Measurements from ENCODE around the gene CKAP4.

Gene CKAP4, protein sequence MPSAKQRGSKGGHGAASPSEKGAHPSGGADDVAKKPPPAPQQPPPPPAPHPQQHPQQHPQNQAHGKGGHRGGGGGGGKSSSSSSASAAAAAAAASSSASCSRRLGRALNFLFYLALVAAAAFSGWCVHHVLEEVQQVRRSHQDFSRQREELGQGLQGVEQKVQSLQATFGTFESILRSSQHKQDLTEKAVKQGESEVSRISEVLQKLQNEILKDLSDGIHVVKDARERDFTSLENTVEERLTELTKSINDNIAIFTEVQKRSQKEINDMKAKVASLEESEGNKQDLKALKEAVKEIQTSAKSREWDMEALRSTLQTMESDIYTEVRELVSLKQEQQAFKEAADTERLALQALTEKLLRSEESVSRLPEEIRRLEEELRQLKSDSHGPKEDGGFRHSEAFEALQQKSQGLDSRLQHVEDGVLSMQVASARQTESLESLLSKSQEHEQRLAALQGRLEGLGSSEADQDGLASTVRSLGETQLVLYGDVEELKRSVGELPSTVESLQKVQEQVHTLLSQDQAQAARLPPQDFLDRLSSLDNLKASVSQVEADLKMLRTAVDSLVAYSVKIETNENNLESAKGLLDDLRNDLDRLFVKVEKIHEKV

DNA sequence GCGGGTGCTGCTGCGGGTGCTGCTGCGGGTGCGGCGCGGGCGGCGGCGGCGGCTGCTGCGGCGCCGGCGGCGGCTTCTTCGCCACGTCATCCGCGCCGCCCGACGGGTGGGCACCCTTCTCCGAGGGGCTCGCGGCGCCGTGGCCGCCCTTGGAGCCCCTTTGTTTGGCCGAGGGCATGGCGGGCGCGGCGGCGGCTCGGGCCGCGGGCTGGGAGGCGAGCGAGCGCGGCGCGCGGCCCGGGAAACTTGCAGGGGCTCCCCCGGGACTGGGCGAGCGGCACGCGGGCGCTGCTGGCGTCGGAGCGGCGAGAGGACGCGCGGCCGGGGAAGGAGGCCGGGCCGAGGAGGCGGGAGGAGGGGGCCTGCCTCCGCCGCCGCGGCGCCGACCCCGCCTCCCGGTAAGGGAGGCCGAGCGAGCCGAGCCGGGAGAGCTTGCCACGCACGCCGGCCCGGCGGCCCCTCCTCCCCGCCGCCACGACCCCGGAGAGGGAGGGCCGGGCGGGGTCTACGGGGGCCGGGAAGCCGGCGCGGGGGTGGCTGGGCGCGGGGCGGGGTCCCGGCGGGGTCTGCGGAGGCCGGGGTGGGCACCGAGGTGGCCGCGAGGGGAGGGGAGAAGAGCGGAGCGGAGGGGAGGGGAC is at the start of gene CKAP4:
TSS of gene CKAP4 (minus strand) at position 347 of the 638 bp plus-strand sequence. CDS start at position 178, 169 bp downstream.
- peak within 1 kb of the TSS; percentile 88 for H3K4me3 ChIP-seq (ENCODE audit: low read depth, low read length)
- TF ChIP-seq, protein P1, sequence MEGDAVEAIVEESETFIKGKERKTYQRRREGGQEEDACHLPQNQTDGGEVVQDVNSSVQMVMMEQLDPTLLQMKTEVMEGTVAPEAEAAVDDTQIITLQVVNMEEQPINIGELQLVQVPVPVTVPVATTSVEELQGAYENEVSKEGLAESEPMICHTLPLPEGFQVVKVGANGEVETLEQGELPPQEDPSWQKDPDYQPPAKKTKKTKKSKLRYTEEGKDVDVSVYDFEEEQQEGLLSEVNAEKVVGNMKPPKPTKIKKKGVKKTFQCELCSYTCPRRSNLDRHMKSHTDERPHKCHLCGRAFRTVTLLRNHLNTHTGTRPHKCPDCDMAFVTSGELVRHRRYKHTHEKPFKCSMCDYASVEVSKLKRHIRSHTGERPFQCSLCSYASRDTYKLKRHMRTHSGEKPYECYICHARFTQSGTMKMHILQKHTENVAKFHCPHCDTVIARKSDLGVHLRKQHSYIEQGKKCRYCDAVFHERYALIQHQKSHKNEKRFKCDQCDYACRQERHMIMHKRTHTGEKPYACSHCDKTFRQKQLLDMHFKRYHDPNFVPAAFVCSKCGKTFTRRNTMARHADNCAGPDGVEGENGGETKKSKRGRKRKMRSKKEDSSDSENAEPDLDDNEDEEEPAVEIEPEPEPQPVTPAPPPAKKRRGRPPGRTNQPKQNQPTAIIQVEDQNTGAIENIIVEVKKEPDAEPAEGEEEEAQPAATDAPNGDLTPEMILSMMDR (IDR thresholded peaks at IDR 0.05; ENCODE audit: insufficient read depth, low read depth, low read length, missing control alignments), result no peak
- DNase-seq (ENCODE audit: low read depth), result peak; percentile 85

DNA sequence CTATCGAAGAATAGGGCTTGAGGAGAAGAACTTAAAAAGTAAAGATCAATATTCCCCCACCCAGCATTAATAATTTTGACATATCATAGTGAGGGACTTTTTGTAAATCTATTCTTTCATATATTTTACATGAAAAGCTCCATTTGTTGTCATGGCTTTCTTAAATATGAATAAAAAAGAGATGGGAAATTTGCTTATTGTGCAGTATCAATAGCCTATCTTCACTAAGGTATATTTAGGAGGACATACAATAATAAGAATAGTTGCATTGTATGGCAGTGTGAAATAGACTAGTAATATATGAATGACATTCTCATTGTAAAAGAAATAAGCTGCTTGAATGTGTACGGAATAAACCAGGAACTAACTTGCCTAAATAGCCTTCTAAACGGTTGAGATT is 49.3 kb upstream of the CKAP4 start:
- DNase-seq (ENCODE audit: low read depth), result no peak
- H3K4me3 ChIP-seq (ENCODE audit: low read depth, low read length), result no peak overlapping the region
- TF ChIP-seq, protein P1 (IDR thresholded peaks at IDR 0.05; ENCODE audit: insufficient read depth, low read depth, low read length, missing control alignments), result no peak

DNA sequence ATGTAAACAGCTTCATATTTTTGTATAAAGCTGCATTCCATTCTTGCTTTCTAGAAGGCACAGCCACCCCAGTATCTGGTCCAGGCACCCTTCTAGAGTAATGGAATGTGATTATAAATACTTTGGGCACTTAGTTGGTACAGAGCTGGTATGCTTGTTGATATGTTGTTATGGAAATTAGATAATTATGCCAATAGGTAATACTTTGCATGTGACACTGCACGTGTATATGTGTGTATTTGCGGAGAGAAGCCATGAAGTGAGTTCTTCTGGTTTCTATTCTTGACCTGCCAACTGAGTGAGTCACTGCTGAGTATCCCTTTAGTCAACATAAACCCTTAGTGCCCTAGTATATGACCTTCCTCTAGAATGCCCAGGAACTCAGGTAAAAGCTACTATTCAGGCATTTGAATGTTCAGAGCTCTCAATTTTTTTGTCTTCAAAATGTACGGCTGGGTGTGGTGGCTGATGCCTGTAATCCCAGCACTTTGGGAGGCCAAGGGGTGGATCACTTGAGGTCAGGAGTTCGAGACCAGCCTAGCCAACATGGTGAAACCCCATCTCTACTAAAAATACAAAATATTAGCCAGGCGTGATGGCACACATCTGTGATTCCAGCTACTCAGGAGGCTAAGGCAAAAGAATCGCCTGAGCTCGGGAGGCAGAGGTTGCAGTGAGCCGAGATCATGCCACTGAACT is 48.5 kb upstream of the CKAP4 start:
- no peak for DNase-seq (ENCODE audit: low read depth)
- no peak overlapping the region for H3K4me3 ChIP-seq (ENCODE audit: low read depth, low read length)
- TF ChIP-seq, protein P1 (IDR thresholded peaks at IDR 0.05; ENCODE audit: insufficient read depth, low read depth, low read length, missing control alignments), result no peak

DNA sequence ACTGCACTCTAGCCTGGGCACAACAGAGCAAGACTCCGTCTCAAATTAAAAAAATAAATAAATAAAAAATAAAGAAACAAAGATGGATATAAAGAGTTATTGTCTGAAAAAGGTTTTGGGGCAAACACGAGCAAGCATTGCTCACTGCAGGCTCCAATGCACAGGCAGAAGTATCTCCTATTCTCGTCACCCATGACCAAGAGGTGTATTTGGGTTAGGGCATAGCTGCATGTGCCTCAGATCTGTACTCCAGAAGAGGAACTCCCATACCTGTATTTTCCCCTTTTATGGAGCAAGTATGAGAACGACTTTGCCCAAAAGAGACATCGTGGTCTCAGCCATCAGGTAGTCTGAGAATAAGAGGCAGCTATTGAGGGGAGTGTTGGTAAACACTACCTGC is 44.5 kb upstream of the CKAP4 start:
- DNase-seq (ENCODE audit: low read depth), result no peak
- TF ChIP-seq, protein P1 (IDR thresholded peaks at IDR 0.05; ENCODE audit: insufficient read depth, low read depth, low read length, missing control alignments), result no peak
- no peak overlapping the region for H3K4me3 ChIP-seq (ENCODE audit: low read depth, low read length)

DNA sequence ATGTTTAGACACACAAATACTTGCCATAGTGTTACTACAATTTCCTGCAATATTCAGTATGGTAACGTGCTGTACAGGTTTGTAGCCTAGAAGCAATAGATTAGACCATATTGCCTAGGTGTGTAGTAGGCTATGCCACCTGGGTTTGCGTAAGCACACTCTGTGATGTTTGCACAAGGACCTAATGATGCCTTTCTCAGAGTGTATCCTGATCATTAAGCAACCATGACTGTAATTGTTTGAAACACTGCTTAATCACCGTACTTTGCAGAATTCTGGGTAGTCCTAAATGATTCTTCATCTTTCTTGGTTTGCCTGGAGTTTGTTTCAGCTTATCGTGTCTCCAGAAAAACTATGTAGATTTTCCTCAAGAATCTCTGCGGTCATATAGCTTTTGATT is 43.5 kb upstream of the CKAP4 start:
- no peak overlapping the region for H3K4me3 ChIP-seq (ENCODE audit: low read depth, low read length)
- DNase-seq (ENCODE audit: low read depth), result no peak
- TF ChIP-seq, protein P1 (IDR thresholded peaks at IDR 0.05; ENCODE audit: insufficient read depth, low read depth, low read length, missing control alignments), result no peak

DNA sequence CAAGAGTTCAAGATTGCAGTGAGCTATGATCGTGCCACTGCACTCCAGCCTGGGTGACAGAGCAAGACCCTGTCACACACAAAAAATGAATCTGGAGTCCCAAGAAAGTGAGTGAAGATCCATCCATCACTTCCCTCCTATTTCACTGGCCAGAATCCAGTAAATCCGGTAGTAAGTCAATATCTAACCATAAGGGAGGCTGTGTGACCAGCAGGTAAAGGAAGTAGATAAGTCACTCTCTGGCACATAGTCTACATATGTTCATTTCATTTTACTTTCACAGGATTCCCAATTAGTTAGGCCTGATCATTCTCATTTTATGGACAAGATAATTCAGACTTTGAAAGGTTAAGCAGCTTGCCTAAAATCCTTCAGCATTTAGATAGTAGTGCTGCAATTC is 42.8 kb upstream of the CKAP4 start:
- no peak for DNase-seq (ENCODE audit: low read depth)
- TF ChIP-seq, protein P1 (IDR thresholded peaks at IDR 0.05; ENCODE audit: insufficient read depth, low read depth, low read length, missing control alignments), result no peak
- no peak overlapping the region for H3K4me3 ChIP-seq (ENCODE audit: low read depth, low read length)

Data from GM12865 (cell line).